LNCAP (cell line): ENCODE data around the gene PDGFA.

Source experiments
- TF ChIP-seq, protein P1 (sequence below): fragments of 450-650 bp; IDR thresholded peaks from 2 replicates; pipeline ENCODE4 v1.5.1; 2017; ENCODE audit warnings: mild to moderate bottlenecking

Gene PDGFA

DNA sequence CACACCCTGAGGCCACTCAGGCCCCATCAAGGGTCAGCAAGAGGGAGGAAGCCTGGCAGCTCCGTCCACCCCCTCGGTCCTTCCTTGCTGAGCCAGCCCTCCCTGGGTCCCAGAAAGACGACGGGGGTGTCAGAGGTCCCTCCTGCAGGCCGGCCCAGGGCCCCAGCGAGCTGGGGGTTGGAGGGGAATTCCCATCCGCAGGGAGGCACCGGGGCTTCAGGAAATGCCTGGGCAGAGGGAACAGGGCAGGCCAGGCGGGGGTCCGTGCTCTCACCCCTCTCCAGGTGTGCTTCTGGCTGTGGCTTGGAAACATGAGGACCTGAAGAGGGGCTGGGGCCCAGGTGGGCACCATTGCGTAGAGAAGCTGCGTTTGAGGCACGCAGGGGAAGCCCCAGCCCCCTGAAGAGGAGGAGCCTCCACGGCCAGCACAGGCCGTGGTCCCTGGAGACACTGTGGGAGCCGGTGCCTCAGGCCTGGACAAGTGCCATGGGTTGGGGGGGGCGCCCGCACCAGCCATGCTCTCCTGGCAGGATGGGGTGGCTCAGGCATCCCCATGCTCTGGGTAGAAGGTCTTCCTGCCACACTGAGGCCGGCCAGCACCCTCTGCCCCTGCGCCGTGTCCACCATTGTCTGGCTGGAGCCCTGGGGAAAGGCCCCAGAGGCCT, 66.7 kb downstream of the PDGFA start:
- TF ChIP-seq, protein P1, sequence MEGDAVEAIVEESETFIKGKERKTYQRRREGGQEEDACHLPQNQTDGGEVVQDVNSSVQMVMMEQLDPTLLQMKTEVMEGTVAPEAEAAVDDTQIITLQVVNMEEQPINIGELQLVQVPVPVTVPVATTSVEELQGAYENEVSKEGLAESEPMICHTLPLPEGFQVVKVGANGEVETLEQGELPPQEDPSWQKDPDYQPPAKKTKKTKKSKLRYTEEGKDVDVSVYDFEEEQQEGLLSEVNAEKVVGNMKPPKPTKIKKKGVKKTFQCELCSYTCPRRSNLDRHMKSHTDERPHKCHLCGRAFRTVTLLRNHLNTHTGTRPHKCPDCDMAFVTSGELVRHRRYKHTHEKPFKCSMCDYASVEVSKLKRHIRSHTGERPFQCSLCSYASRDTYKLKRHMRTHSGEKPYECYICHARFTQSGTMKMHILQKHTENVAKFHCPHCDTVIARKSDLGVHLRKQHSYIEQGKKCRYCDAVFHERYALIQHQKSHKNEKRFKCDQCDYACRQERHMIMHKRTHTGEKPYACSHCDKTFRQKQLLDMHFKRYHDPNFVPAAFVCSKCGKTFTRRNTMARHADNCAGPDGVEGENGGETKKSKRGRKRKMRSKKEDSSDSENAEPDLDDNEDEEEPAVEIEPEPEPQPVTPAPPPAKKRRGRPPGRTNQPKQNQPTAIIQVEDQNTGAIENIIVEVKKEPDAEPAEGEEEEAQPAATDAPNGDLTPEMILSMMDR = no peak

DNA sequence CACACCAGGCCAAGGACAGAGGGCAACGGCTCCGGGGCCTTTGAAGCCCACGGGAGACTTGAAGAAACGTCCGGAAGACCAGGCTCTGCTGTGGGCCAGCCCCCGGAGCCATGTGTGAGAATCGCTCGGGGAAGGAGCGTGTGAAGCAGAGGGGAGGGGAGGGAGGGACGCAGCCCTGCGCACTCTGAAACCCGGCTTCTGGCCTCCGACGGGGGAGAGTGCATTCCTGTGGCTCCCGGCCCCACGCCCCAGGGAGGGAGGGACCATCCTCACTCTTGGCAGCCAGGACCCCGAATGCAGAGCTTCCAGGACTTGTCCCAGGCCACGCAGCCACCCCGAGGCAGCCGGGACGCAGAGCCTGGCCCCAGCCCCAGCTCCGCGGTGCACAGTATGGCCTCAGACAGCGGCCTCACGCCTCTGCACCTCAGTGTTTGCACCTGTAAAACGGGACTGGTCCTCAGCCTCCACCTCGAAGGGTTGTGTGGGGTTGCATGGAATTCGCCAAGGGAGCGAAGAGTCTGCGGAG, 67.4 kb downstream of the PDGFA start:
- TF ChIP-seq, protein P1 = no peak

DNA sequence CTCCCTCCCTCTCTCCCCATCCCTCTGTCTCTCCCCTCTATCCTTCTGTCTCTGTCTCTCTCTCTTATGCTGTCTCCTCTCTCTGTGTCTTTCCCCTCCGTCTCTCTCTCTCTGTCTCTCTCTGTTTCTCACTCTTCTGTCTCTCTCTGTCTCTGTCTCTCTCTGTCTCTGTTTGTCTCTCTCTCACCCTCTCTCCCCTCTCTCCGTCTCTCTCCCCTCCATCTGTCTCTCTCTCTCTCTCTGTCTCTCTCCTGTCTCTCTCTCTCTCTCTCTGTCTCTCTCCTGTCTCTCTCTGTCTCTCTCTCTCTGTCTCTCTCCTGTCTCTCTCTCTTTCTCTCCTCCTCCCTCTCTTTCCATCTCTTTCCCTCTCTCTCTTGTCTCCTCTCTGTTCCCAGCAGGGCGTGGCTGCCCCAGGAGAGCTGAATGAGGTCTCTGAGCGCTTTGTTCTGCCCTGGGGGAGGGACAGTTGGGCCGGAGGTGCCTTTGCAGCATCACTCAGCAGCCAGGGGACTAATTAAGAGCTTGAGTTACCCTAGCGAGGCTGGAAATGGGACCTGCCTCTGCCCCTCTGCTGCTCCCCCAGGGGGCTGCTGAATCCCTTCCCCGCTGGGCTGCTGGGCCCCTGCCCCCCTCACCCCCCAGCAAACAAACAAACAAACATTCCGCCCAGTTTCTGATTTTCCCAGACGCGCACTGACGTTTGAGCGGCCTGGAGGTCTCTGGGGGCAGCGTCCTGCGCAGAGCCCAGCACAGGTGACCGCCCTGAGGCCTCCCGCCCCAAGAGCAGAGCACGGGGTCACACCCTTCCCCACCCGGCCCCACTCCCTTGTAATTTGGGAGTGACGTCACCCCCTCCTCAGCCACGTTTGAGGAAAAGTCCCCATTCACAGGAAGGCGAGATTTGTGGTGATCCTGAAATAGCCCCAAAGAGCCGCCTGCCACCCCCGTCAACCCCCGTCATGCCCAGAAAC, 68.1 kb downstream of the PDGFA start:
- TF ChIP-seq, protein P1 = no peak

DNA sequence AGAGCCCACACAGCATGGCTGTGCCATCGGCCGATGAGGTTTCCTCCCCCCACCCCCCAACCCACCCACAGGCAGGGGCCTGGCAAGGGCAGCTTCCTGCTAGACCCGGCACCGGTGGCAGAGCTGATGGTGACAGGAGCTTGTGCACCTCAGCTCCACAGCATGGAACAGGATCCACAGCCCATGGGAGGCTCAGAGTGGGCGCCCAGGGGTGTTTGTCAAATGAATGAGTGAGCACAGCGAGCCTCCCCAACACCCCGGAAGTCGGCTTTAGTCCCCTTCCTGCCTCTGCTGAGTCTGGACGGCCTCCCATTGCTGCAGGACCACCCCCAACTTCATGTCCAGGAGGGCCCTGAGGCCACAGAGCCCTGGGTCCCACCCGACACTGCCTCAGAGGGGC, 68.9 kb downstream of the PDGFA start:
- TF ChIP-seq, protein P1 = no peak

DNA sequence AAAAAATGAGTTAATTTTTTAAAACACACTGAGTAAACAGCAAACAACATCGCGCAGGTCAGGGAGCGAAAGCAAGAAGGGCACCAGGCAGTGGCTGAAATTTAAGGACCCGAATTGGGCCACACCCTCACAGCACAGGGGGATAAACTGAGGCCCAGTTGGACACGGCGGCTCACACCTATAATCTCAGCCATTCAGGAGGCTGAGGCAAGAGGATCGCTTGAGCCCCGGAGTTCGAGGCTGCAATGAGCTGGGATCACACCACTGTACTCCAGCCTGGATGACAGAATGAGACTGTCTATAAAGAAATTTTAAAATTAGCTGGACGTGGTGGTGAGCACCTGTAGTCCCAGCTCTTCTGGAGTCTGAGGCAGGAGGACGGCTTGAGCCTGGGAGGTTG, 69.6 kb downstream of the PDGFA start:
- TF ChIP-seq, protein P1 = no peak

DNA sequence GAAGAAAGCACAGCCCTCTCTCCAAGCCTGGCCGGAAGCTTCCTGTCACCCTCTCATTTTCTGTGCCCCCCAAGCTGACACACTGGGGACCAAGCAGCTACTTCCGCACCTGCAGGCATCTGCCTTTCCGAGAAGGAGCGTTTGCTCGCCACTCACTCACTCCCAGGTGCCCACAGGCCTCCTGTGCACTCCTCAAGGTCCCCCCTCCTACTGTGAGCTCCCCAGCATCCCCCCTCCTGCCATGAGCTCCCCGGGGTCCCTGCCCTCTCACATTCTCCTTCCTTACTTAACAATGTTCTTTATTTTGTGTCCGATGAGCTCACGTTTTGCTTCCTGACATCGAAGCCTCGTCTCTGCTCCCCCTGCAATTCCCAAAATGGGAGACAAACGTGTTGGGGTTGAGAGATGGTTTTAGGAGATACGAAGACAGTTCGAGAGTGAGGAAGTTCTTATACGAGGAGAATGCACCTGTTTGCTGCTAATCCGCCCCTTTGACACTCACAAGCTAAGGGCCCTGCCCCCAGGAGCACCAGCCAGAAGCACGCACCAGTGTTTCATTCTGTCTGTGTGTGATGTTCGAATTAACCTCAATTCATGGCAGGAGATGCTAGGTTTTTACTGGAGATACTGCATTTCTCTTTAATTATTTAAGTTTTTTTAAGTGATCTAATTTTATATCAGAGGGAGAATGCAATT, 70.2 kb downstream of the PDGFA start:
- TF ChIP-seq, protein P1 = no peak

DNA sequence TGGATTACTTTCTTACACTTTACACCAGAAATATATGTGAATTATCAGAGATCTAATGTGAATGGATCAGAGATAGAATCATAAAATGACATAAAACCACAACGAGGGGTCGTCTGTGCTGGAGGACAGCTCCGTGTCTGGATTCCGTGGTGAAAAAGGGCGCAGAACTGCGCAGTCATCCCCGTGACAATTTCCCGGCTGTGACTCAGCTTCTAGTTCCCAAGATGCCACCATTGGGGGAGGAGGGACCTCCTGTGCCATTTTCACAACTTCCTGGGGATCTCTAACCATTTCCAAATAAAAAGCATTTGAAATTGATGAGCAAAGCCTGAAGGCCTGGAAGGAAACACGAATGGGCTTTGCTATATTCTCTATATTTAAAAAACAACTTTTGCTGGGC, 72.1 kb downstream of the PDGFA start:
- TF ChIP-seq, protein P1 = no peak
